Tibial nerve (tissue), 4 donors: ENCODE measurements around the gene AK8. TPM values are rescaled to one million over a fixed set of nuclear protein-coding genes. Genes with fewer than 3 reads are reported as not detected.

Source experiments
- DNase-seq, 2 donors: peaks; one replicate each; pipeline ENCODE4 v3.0.0-alpha.2; 2019; ENCODE audit warnings: low spot score in 2 of 2
- H3K27ac ChIP-seq, 4 donors: fragments of 200-600 bp; sonication (generic) in 3 of 4; one replicate each; pipeline ENCODE4 v1.5.1; 2017 to 2019; ENCODE audit warnings: mild to moderate bottlenecking in 1 of 4
- H3K27me3 ChIP-seq, 2 donors: fragments of 200-600 bp; sonication (generic) in 1 of 2; one replicate each; pipeline versions ENCODE4 v1.5.1 to v1.6.0; 2017 to 2019
- H3K36me3 ChIP-seq, 3 donors: fragments of 200-600 bp; sonication (generic); one replicate each; pipeline ENCODE4 v1.5.1; 2018 to 2019
- H3K4me1 ChIP-seq, 4 donors: fragments of 200-600 bp; sonication (generic) in 3 of 4; one replicate each; pipeline ENCODE4 v1.5.1; 2017 to 2019
- H3K4me3 ChIP-seq, 4 donors: fragments of 200-600 bp; sonication (generic) in 3 of 4; one replicate each; pipeline ENCODE4 v1.5.1; 2017 to 2019; ENCODE audit warnings: mild to moderate bottlenecking in 1 of 4, moderate library complexity in 1 of 4
- H3K9me3 ChIP-seq, 4 donors: fragments of 200-600 bp; sonication (generic) in 3 of 4; one replicate each; pipeline ENCODE4 v1.5.1; 2017 to 2019
- CTCF ChIP-seq, 5 experiments: fragments of 200-600 bp in 3 of 5; fragments of 450-650 bp in 2 of 5; sonication (generic) in 3 of 5; IDR thresholded peaks; one replicate each; pipeline ENCODE4 v1.5.1; 2016 to 2019; ENCODE audit warnings: antibody characterized with exemption in 5 of 5, mild to moderate bottlenecking in 3 of 5, moderate library complexity in 2 of 5
- EP300 ChIP-seq, 2 donors: sonication (generic); formaldehyde crosslinking; IDR thresholded peaks; one replicate each; pipeline ENCODE4 v1.6.1; 2017; ENCODE audit warnings: antibody characterized with exemption in 2 of 2, mild to moderate bottlenecking in 1 of 2
- POLR2A ChIP-seq, 2 donors: fragments of 450-650 bp; IDR thresholded peaks; one replicate each; pipeline ENCODE4 v1.6.1; 2017; ENCODE audit warnings: antibody characterized with exemption in 2 of 2, mild to moderate bottlenecking in 2 of 2, moderate library complexity in 2 of 2
- WGBS, 2 donors: methylation state at CpG; one replicate each; pipeline ENCODE4 v1.1.5; 2018; 5-methylcytosine and 5-hydroxymethylcytosine counted together
- total RNA-seq, 4 donors: library from RNA; depleted of rRNA; stranded (reverse); fragments of >200 nt; gene quantifications; one replicate each; pipeline ENCODE4 v1.1.0, GENCODE V29; 2016

The AK8 gene
- total RNA-seq, 4 donors from 2014 or later = 0.30 to 4.3 (median 1.7) TPM

GRCh38 chr9:132798817-132799790 lies 79.0 kb downstream of the AK8 start:
- H3K27ac ChIP-seq = peak overlapping the region; percentile 18 to 84 (median 56)
- no peak overlapping the region for H3K4me3 ChIP-seq
- no peaks in the 10 kb centered on the region for H3K9me3 ChIP-seq
- H3K4me1 ChIP-seq = peaks cover 0 to 45% (median 7%) of the 10 kb centered on the region in 4 donors
- 48 to 56% methylated on average over 23 to 27 of the region's 27 CpGs for WGBS, 2 donors
- H3K36me3 ChIP-seq = no peaks in the 10 kb centered on the region
- no peak for TF ChIP-seq POLR2A (IDR thresholded peaks at IDR 0.05)
- peak in 3 of 5 experiments; percentile 29 to 59 (median 43) for TF ChIP-seq CTCF (IDR thresholded peaks at IDR 0.05)
- no peak for TF ChIP-seq EP300 (IDR thresholded peaks at IDR 0.05)
- H3K27me3 ChIP-seq = no peaks in the 10 kb centered on the region
- peak; percentile 41 to 51 for DNase-seq

- peaks cover 0 to 45% (median 7%) of the 10 kb centered on the region in 4 donors for H3K4me1 ChIP-seq
- H3K27me3 ChIP-seq = no peaks in the 10 kb centered on the region
- H3K36me3 ChIP-seq = no peaks in the 10 kb centered on the region
- no peaks in the 10 kb centered on the region for H3K9me3 ChIP-seq
- no peak overlapping the region for H3K4me3 ChIP-seq
- DNase-seq = peak in 1 of 2 donors; percentile 78
- 50 to 51% methylated on average over 13 to 15 of the region's 15 CpGs for WGBS, 2 donors
- H3K27ac ChIP-seq = peak overlapping the region; percentile 36 to 84 (median 72)
- TF ChIP-seq EP300 (IDR thresholded peaks at IDR 0.05) = peak in 1 of 2 donors; percentile 82
- no peak for TF ChIP-seq CTCF (IDR thresholded peaks at IDR 0.05)
Observed at GRCh38 chr9:132797861-132798659, 80.0 kb downstream of the AK8 start.

- TF ChIP-seq EP300 (IDR thresholded peaks at IDR 0.05) = peak in 1 of 2 donors; percentile 73
- TF ChIP-seq POLR2A (IDR thresholded peaks at IDR 0.05) = no peak
- Histone ChIP-seq H3K4me1 (peaks cover 0 to 45% (median 7%) of the 10 kb centered on the region in 4 donors), H3K27ac (peak overlapping the region in 3 of 4 donors; percentile 13 to 64 (median 42)), H3K4me3 (no peak overlapping the region), H3K27me3 (no peaks in the 10 kb centered on the region), H3K36me3 (peaks cover 0 to 4% (median 0%) of the 10 kb centered on the region in 3 donors), H3K9me3 (no peaks in the 10 kb centered on the region)
- DNase-seq = peak; percentile 51 to 66
- WGBS, 2 donors = 63 to 65% methylated on average over 16 of the region's 16 CpGs
Observed at GRCh38 chr9:132795511-132796303, 82.4 kb downstream of the AK8 start.

- Histone ChIP-seq H3K36me3 (peaks cover 0 to 4% (median 0%) of the 10 kb centered on the region in 3 donors), H3K4me1 (peaks cover 0 to 37% (median 7%) of the 10 kb centered on the region in 4 donors), H3K27ac (peak overlapping the region in 3 of 4 donors; percentile 13 to 64 (median 42)), H3K9me3 (no peaks in the 10 kb centered on the region), H3K4me3 (no peak overlapping the region), H3K27me3 (no peaks in the 10 kb centered on the region)
- DNase-seq = peak in 1 of 2 donors; percentile 31
- WGBS, 2 donors = 35 to 37% methylated on average over 13 of the region's 13 CpGs
- TF ChIP-seq CTCF (IDR thresholded peaks at IDR 0.05) = no peak
Observed at GRCh38 chr9:132794730-132795380, 83.2 kb downstream of the AK8 start.
